GM12878 (cell line): Measurements from ENCODE around the gene KPNA3. TPM values are rescaled to one million over a fixed set of nuclear protein-coding genes. Genes with fewer than 3 reads are reported as not detected.

ENCODE experiments used
- ATAC-seq: fragments of 200-7000 bp; cut with Tn5 transposase; 3 replicates; pipeline ENCODE4 v1.9.1; 2020; ENCODE audit warnings: mild to moderate bottlenecking, moderate library complexity
- BruUV-seq: library from RNA; stranded (reverse); fragments of 400-500 nt; replicated peaks from 2 replicates; lab custom pipeline; 2021; lab: Mats Ljungman, UMichigan
- CTCF ChIA-PET: fragments of 300-600 bp; sonication (Branson Sonifier 250); formaldehyde crosslinking; extraction: SDS; loops from one replicate; lab custom pipeline; 2021; ENCODE audit warnings: inconsistent platforms; lab: Yijun Ruan, JAX
- POLR2A ChIA-PET: fragments of 350-600 bp; formaldehyde crosslinking; extraction: SDS; loops from one replicate; lab custom pipeline; 2021; ENCODE audit warnings: inconsistent platforms; lab: Charles Lee
- RAD21 ChIA-PET: fragments of 300-600 bp; sonication (Branson Sonifier 250); formaldehyde crosslinking; loops from one replicate; lab custom pipeline; 2023; ENCODE audit warnings: antibody characterized with exemption; ENCODE audit not compliant: unreplicated experiment; lab: Charles Lee
- SMC1A ChIA-PET: fragments of 300-600 bp; sonication (Branson Sonifier 250); formaldehyde crosslinking; loops from one replicate; lab custom pipeline; 2023; ENCODE audit not compliant: unreplicated experiment, uncharacterized antibody; lab: Charles Lee
- DNase-seq: peaks from one replicate; pipeline ENCODE4 v3.0.0-alpha.2; 2011; ENCODE audit warnings: low read depth, low spot score
- FAIRE-seq: peaks from 3 replicates; lab custom pipeline; 2011; peaks lifted over from hg19 to GRCh38; lab: Jason Lieb, UNC
- H2AFZ ChIP-seq: 2 replicates; pipeline ENCODE4 v1.6.0; 2011; ENCODE audit warnings: low read depth, low read length, control low read depth; ENCODE audit not compliant: control insufficient read depth
- H3K27ac ChIP-seq: 2 replicates; pipeline ENCODE4 v1.5.1; 2011; ENCODE audit warnings: control low read depth; ENCODE audit not compliant: control insufficient read depth, insufficient read depth
- H3K27me3 ChIP-seq, 2 experiments: replicated peaks in 1 of 2; 2 replicates each; pipeline versions ENCODE4 v1.6.0 to v1.6.1; 2011; ENCODE audit warnings: low read length in 1 of 2; ENCODE audit not compliant: control insufficient read depth in 2 of 2, insufficient read depth in 2 of 2
- H3K36me3 ChIP-seq, 2 experiments: 2 replicates each; pipeline ENCODE4 v1.5.1; 2011; ENCODE audit warnings: low read length in 1 of 2; ENCODE audit not compliant: control insufficient read depth in 2 of 2, insufficient read depth in 2 of 2
- H3K4me1 ChIP-seq: 2 replicates; pipeline ENCODE4 v1.6.1; 2011; ENCODE audit warnings: mild to moderate bottlenecking, low read length, moderate library complexity, mixed read lengths; ENCODE audit not compliant: control insufficient read depth, insufficient read depth
- H3K4me2 ChIP-seq: 2 replicates; pipeline ENCODE4 v1.6.0; 2011; ENCODE audit warnings: control low read depth; ENCODE audit not compliant: control insufficient read depth, insufficient read depth
- H3K4me3 ChIP-seq: fragments of 200-600 bp; sonication (generic); 2 replicates; pipeline ENCODE4 v1.5.1; 2016
- H3K79me2 ChIP-seq: 2 replicates; pipeline ENCODE4 v1.6.0; 2011; ENCODE audit warnings: low read length; ENCODE audit not compliant: control insufficient read depth, insufficient read depth
- H3K9ac ChIP-seq: 2 replicates; pipeline ENCODE4 v1.8.0; 2011; ENCODE audit warnings: low read length, control low read depth, mixed read lengths; ENCODE audit not compliant: control insufficient read depth, insufficient read depth
- H3K9me3 ChIP-seq: replicated peaks from 3 replicates; pipeline ENCODE4 v1.5.1; 2011; ENCODE audit warnings: mild to moderate bottlenecking, low read length; ENCODE audit not compliant: control insufficient read depth, insufficient read depth
- H4K20me1 ChIP-seq: 2 replicates; pipeline ENCODE4 v1.6.0; 2011; ENCODE audit not compliant: control insufficient read depth, insufficient read depth
- BACH1 ChIP-seq: fragments of 450-650 bp; IDR thresholded peaks from 2 replicates; pipeline ENCODE4 v1.6.1; 2017; ENCODE audit warnings: mild to moderate bottlenecking, borderline replicate concordance
- BMI1 ChIP-seq: fragments of 450-650 bp; IDR thresholded peaks from 2 replicates; pipeline ENCODE4 v1.6.1; 2016; ENCODE audit warnings: mild to moderate bottlenecking, moderate library complexity, borderline replicate concordance
- POU2F2 ChIP-seq: IDR thresholded peaks from 3 replicates; pipeline ENCODE4 v1.6.1; 2011; ENCODE audit warnings: low read depth, mild to moderate bottlenecking, low read length, borderline replicate concordance
- RCOR1 ChIP-seq: conservative IDR thresholded peaks from 2 replicates; pipeline ENCODE4 v1.6.1; 2012; ENCODE audit warnings: low read depth, low read length, improper control_type of control experiment
- ZNF24 ChIP-seq: fragments of 450-650 bp; IDR thresholded peaks from 2 replicates; pipeline ENCODE4 v1.6.1; 2017; ENCODE audit warnings: antibody characterized with exemption, mild to moderate bottlenecking
- WGBS: methylation state at CpG from one replicate; pipeline ENCODE4 v1.1.6; 2016; ENCODE audit warnings: low lambda C conversion rate; ENCODE audit not compliant: insufficient replicate concordance, insufficient coverage; ENCODE audit errors: missing lambda C conversion rate; 5-methylcytosine and 5-hydroxymethylcytosine counted together
- in situ Hi-C: fragments of 300-500 bp; cut with MboI; formaldehyde crosslinking; loops from 9 replicates; pipeline ENCODE4 v1.14.3; 2018; ENCODE audit warnings: mixed read lengths
- intact Hi-C: fragments of 100-400 bp; cut with micrococcal nuclease; formaldehyde crosslinking; loops from one replicate; pipeline ENCODE4 v1.14.2; 2022; ENCODE audit not compliant: unreplicated experiment
- polyA plus RNA-seq, 11 experiments: library from polyadenylated mRNA; depleted of rRNA in 4 of 11; unstranded in 6 of 11; stranded (reverse) in 5 of 11; fragments of >200 nt; fragmentation: Nextera tagmentation in 4 of 11; fragmentation: Illumina TruSeq in 1 of 11; extraction: Ambion mirVana in 4 of 11; extraction: Trizol in 1 of 11; gene quantifications; 1 replicate in 1 of 11; 2 replicates in 10 of 11; pipeline versions ENCODE4 v1.2.1 to v1.2.3, GENCODE V29; 2011 to 2016; ENCODE audit warnings: inconsistent platforms in 2 of 11, missing spikeins in 2 of 11, low read depth in 1 of 11
- total RNA-seq, 4 experiments: library from RNA; depleted of rRNA in 3 of 4; stranded (reverse); fragments of >200 nt in 3 of 4; fragmentation: Illumina TruSeq in 1 of 4; extraction: Trizol in 1 of 4; gene quantifications; 2 replicates each; pipeline versions ENCODE4 v1.2.1 to v1.2.3, GENCODE V29; 2013 to 2021
- TF ChIP-seq, protein P1 (sequence below): fragments of 450-650 bp; formaldehyde crosslinking; IDR thresholded peaks from 2 replicates; pipeline ENCODE4 v1.5.0; 2022; ENCODE audit warnings: mild to moderate bottlenecking, missing genetic modification characterization
- TF ChIP-seq, protein P2 (sequence below): fragments of 150-350 bp; IDR thresholded peaks from 2 replicates; pipeline ENCODE4 v1.6.1; 2016; ENCODE audit warnings: low read depth, low read length
- TF ChIP-seq, protein P3 (sequence below): IDR thresholded peaks from 2 replicates; pipeline ENCODE4 v1.6.1; 2012; ENCODE audit warnings: low read depth, low read length, improper control_type of control experiment

Gene KPNA3
- total and polyA plus RNA-seq, 10 of the 15 experiments (the other 5 are each of a cell fraction or from before 2014, with no cell fraction given) = 23.3 to 50.5 (median 31.1) TPM

DNA sequence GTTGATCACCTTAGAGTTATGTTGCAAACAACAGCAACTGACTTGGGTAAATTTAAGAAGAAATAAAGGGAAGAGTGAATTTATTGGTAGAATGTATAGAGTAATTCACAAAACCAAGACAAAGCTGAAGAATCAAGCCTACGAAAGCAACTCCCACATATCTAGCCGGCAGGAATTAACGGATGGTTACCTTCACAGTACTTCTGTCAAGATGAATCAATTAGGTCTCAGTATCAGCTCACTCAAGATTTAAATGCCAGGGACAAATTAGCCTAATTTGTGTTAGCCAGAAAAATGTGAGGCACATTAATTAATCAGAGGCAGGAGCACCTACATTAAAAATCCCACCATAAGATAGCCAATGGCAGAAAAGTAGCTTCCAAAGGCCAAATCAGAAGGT, 10.7 kb downstream of the KPNA3 start:
- H3K9me3 ChIP-seq = no peaks in the 10 kb centered on the region; the same call in 2 of the 3 replicates
- H3K36me3 ChIP-seq = 0 out of 4 replicates have a peak, but pooled peaks cover 0 to 2% of the 10 kb centered on the region in 2 experiments
- H3K27me3 ChIP-seq = no peaks in the 10 kb centered on the region
- no peaks in the 10 kb centered on the region for H4K20me1 ChIP-seq
- in situ Hi-C loops = no loop called here
- CTCF ChIA-PET = interaction anchor here (0.9 to 2.6 kb wide), 2 partner anchors 9 to 10 kb away, joined by 4 to 10 read pairs; no protein-coding TSS in a partner anchor
- H3K4me1 ChIP-seq = no peaks in the 10 kb centered on the region
- no peak overlapping the region for H3K9ac ChIP-seq
- TF ChIP-seq BACH1 = no peak
- ATAC-seq (no peak), DNase-seq (no peak), FAIRE-seq (no peak)
- BruUV-seq = no TSS peak
- 93% methylated on average over 3 of the region's 3 CpGs for WGBS
- no peak overlapping the region for H3K4me2 ChIP-seq
- RAD21 ChIA-PET = interaction anchor here (1.4 kb wide), 1 partner anchor 9 kb away, joined by 6 read pairs; no protein-coding TSS in a partner anchor
- no peak overlapping the region for H3K27ac ChIP-seq
- H2AFZ ChIP-seq = no peak overlapping the region
- intact Hi-C loops = loop anchor here (10.0 kb wide), 1 partner anchor 337 kb away; the partner anchor contains the start of genes CAB39L and SETDB2
- H3K79me2 ChIP-seq = peaks cover 79% of the 10 kb centered on the region
- POLR2A ChIA-PET = no interaction called here
- SMC1A ChIA-PET = interaction anchor here (2.3 kb wide), 1 partner anchor 9 kb away, joined by 10 read pairs; the partner anchor contains the start of gene KPNA3
- H3K4me3 ChIP-seq = no peak overlapping the region

DNA sequence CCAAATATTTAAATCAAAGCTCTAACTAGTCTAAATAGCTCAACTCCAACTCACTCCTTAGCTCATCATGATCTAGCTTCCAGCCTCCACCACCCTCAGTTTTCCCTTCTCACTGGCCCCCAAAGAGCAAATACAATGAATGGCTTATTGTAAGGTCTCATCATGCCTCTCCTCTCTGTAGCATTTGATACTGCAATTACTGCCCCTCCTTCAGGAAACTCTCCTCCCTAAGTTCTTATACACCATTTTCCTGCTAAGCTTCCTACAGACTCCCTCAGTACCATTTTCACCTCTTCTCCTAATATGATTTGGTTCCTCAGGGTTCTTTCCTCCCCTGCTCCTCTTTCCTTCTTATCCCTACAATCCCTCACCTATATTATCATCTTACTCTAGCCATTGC, 12.8 kb downstream of the KPNA3 start:
- Histone ChIP-seq H2AFZ (no peak overlapping the region), H3K4me3 (no peak overlapping the region), H3K4me1 (no peaks in the 10 kb centered on the region), H3K27me3 (no peaks in the 10 kb centered on the region), H3K9me3 (no peaks in the 10 kb centered on the region; the same call in 2 of the 3 replicates), H4K20me1 (no peaks in the 10 kb centered on the region), H3K9ac (no peak overlapping the region), H3K4me2 (no peak overlapping the region), H3K79me2 (peaks cover 69% of the 10 kb centered on the region), H3K36me3 (no peaks in the 10 kb centered on the region), H3K27ac (no peak overlapping the region)
- BruUV-seq = no TSS peak
- ChIA-PET RAD21 (interaction anchor here (1.4 kb wide), 1 partner anchor 13 kb away, joined by 3 read pairs; the partner anchor contains the start of gene KPNA3), SMC1A (interaction anchor here (1.0 to 2.5 kb wide), 3 partner anchors 10 to 73 kb away, joined by 3 to 22 read pairs (median 3); no protein-coding TSS in a partner anchor), POLR2A (interaction anchor here (0.7 to 0.8 kb wide), 2 partner anchors 10 to 13 kb away, joined by 3 read pairs; partner anchors contain the start of gene KPNA3), CTCF (interaction anchor here (0.6 to 1.4 kb wide), 8 partner anchors 10 to 123 kb away, joined by 3 to 5 read pairs (median 3); no protein-coding TSS in a partner anchor)
- no peak for DNase-seq
- no peak for FAIRE-seq
- in situ Hi-C loops = no loop called here
- no peak for ATAC-seq
- intact Hi-C loops = loop anchor here (10.0 kb wide), 1 partner anchor 335 kb away; the partner anchor contains the start of genes CAB39L and SETDB2
- TF ChIP-seq ZNF24 = no peak
- TF ChIP-seq, protein P1, sequence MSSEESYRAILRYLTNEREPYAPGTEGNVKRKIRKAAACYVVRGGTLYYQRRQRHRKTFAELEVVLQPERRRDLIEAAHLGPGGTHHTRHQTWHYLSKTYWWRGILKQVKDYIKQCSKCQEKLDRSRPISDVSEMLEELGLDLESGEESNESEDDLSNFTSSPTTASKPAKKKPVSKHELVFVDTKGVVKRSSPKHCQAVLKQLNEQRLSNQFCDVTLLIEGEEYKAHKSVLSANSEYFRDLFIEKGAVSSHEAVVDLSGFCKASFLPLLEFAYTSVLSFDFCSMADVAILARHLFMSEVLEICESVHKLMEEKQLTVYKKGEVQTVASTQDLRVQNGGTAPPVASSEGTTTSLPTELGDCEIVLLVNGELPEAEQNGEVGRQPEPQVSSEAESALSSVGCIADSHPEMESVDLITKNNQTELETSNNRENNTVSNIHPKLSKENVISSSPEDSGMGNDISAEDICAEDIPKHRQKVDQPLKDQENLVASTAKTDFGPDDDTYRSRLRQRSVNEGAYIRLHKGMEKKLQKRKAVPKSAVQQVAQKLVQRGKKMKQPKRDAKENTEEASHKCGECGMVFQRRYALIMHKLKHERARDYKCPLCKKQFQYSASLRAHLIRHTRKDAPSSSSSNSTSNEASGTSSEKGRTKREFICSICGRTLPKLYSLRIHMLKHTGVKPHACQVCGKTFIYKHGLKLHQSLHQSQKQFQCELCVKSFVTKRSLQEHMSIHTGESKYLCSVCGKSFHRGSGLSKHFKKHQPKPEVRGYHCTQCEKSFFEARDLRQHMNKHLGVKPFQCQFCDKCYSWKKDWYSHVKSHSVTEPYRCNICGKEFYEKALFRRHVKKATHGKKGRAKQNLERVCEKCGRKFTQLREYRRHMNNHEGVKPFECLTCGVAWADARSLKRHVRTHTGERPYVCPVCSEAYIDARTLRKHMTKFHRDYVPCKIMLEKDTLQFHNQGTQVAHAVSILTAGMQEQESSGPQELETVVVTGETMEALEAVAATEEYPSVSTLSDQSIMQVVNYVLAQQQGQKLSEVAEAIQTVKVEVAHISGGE (CRISPR knock-in tag) = no peak
- TF ChIP-seq, protein P2, sequence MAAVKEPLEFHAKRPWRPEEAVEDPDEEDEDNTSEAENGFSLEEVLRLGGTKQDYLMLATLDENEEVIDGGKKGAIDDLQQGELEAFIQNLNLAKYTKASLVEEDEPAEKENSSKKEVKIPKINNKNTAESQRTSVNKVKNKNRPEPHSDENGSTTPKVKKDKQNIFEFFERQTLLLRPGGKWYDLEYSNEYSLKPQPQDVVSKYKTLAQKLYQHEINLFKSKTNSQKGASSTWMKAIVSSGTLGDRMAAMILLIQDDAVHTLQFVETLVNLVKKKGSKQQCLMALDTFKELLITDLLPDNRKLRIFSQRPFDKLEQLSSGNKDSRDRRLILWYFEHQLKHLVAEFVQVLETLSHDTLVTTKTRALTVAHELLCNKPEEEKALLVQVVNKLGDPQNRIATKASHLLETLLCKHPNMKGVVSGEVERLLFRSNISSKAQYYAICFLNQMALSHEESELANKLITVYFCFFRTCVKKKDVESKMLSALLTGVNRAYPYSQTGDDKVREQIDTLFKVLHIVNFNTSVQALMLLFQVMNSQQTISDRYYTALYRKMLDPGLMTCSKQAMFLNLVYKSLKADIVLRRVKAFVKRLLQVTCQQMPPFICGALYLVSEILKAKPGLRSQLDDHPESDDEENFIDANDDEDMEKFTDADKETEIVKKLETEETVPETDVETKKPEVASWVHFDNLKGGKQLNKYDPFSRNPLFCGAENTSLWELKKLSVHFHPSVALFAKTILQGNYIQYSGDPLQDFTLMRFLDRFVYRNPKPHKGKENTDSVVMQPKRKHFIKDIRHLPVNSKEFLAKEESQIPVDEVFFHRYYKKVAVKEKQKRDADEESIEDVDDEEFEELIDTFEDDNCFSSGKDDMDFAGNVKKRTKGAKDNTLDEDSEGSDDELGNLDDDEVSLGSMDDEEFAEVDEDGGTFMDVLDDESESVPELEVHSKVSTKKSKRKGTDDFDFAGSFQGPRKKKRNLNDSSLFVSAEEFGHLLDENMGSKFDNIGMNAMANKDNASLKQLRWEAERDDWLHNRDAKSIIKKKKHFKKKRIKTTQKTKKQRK = no peak
- TF ChIP-seq, protein P3, sequence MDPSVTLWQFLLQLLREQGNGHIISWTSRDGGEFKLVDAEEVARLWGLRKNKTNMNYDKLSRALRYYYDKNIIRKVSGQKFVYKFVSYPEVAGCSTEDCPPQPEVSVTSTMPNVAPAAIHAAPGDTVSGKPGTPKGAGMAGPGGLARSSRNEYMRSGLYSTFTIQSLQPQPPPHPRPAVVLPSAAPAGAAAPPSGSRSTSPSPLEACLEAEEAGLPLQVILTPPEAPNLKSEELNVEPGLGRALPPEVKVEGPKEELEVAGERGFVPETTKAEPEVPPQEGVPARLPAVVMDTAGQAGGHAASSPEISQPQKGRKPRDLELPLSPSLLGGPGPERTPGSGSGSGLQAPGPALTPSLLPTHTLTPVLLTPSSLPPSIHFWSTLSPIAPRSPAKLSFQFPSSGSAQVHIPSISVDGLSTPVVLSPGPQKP = no peak
- TF ChIP-seq RCOR1 = no peak
- TF ChIP-seq POU2F2 = no peak
- no peak for TF ChIP-seq BMI1
